Bronchial epithelial cell (primary cell): ENCODE measurements around the gene PLXND1. TPM values are rescaled to one million over a fixed set of nuclear protein-coding genes. Genes with fewer than 3 reads are reported as not detected.

ENCODE experiments used
- DNase-seq: peaks from one replicate; pipeline ENCODE4 v3.0.0-alpha.2; 2010; ENCODE audit warnings: low read depth
- FAIRE-seq: peaks from 2 replicates; lab custom pipeline; 2011; peaks lifted over from hg19 to GRCh38; lab: Jason Lieb, UNC
- H3K27me3 ChIP-seq: 2 replicates; pipeline ENCODE4 v1.5.1; 2011; ENCODE audit warnings: low read length; ENCODE audit not compliant: control insufficient read depth, insufficient read depth
- H3K36me3 ChIP-seq: 2 replicates; pipeline ENCODE4 v1.5.1; 2011; ENCODE audit warnings: low read length; ENCODE audit not compliant: control insufficient read depth, insufficient read depth
- H3K4me3 ChIP-seq: 2 replicates; pipeline ENCODE4 v1.5.1; 2011; ENCODE audit warnings: mild to moderate bottlenecking, low read depth, low read length, control low read depth
- total RNA-seq: library from RNA; depleted of rRNA; stranded (reverse); fragments of >200 nt; gene quantifications from 2 replicates; pipeline ENCODE4 v1.2.1, GENCODE V29; 2014
- TF ChIP-seq, protein P1 (sequence below): IDR thresholded peaks from 2 replicates; pipeline ENCODE4 v1.5.1; 2011; ENCODE audit warnings: mild to moderate bottlenecking, moderate library complexity, low read length, control low read depth, inconsistent platforms; ENCODE audit not compliant: insufficient read depth, severe bottlenecking

Gene PLXND1
- total RNA-seq, 1 donor from 2014 or later = 2.4 TPM

- TF ChIP-seq, protein P1, sequence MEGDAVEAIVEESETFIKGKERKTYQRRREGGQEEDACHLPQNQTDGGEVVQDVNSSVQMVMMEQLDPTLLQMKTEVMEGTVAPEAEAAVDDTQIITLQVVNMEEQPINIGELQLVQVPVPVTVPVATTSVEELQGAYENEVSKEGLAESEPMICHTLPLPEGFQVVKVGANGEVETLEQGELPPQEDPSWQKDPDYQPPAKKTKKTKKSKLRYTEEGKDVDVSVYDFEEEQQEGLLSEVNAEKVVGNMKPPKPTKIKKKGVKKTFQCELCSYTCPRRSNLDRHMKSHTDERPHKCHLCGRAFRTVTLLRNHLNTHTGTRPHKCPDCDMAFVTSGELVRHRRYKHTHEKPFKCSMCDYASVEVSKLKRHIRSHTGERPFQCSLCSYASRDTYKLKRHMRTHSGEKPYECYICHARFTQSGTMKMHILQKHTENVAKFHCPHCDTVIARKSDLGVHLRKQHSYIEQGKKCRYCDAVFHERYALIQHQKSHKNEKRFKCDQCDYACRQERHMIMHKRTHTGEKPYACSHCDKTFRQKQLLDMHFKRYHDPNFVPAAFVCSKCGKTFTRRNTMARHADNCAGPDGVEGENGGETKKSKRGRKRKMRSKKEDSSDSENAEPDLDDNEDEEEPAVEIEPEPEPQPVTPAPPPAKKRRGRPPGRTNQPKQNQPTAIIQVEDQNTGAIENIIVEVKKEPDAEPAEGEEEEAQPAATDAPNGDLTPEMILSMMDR = no peak
- no peak overlapping the region for H3K4me3 ChIP-seq
- H3K27me3 ChIP-seq = no peaks in the 10 kb centered on the region
- DNase-seq (no peak), FAIRE-seq (no peak)
- H3K36me3 ChIP-seq = no peaks in the 10 kb centered on the region
Measured at GRCh38 chr3:129598000-129598381, 8.5 kb downstream of the PLXND1 start.

GRCh38 chr3:129597087-129597999 lies 9.1 kb downstream of the PLXND1 start:
- Histone ChIP-seq H3K36me3 (no peaks in the 10 kb centered on the region), H3K4me3 (no peak overlapping the region), H3K27me3 (no peaks in the 10 kb centered on the region)
- DNase-seq (no peak), FAIRE-seq (no peak)
- TF ChIP-seq, protein P1 = no peak

- DNase-seq = no peak
- no peak for FAIRE-seq
- TF ChIP-seq, protein P1 = no peak
- no peaks in the 10 kb centered on the region for H3K27me3 ChIP-seq
- H3K36me3 ChIP-seq = no peaks in the 10 kb centered on the region
- H3K4me3 ChIP-seq = no peak overlapping the region
Measured at GRCh38 chr3:129596194-129597086, 10.0 kb downstream of the PLXND1 start.

GRCh38 chr3:129595544-129596193 lies 10.8 kb downstream of the PLXND1 start:
- no peak overlapping the region for H3K4me3 ChIP-seq

GRCh38 chr3:129594907-129595390 lies 11.5 kb downstream of the PLXND1 start:
- TF ChIP-seq, protein P1 = no peak
- FAIRE-seq (no peak), DNase-seq (no peak)
- Histone ChIP-seq H3K27me3 (no peaks in the 10 kb centered on the region), H3K4me3 (no peak overlapping the region), H3K36me3 (no peaks in the 10 kb centered on the region)

More at GRCh38 chr3:129595544-129596193, 10.8 kb downstream of the PLXND1 start:
- no peak for DNase-seq
- Histone ChIP-seq H3K36me3 (no peaks in the 10 kb centered on the region), H3K27me3 (no peaks in the 10 kb centered on the region)
- TF ChIP-seq, protein P1 = no peak
- FAIRE-seq = no peak
